DOHH2 (cell line): ENCODE results near the gene SEPTIN10.

Experiments used
- CTCF ChIP-seq: fragments of 200-600 bp; sonication (generic); IDR thresholded peaks from one replicate; pipeline ENCODE4 v1.5.1; 2014; ENCODE audit warnings: antibody characterized with exemption, mild to moderate bottlenecking, low read depth, low read length; ENCODE audit not compliant: poor library complexity, severe bottlenecking
- EZH2phosphoT487 ChIP-seq: fragments of 200-600 bp; sonication (generic); IDR thresholded peaks from 2 replicates; pipeline ENCODE4 v1.6.1; 2017; ENCODE audit warnings: borderline replicate concordance, mild to moderate bottlenecking, antibody characterized with exemption, low read length, moderate library complexity, mixed read lengths

GRCh38 chr2:109649736-109650695 is 36.2 kb upstream of the SEPTIN10 start:
- no peak for TF ChIP-seq CTCF
- no peak for TF ChIP-seq EZH2phosphoT487
